Measurements from ENCODE around the gene CANT1. TPM values are rescaled to one million over a fixed set of nuclear protein-coding genes. Genes with fewer than 3 reads are reported as not detected.

Gene CANT1
- total RNA-seq, 2 experiments from 2014 or later = 74.4 to 78.5 TPM

GRCh38 chr17:79041723-79042420 is 32.3 kb upstream of the CANT1 start:
- no peak overlapping the region for H3K4me3 Mint-ChIP-seq
- H3K4me1 Mint-ChIP-seq (ENCODE audit: low read depth) = no peaks in the 10 kb centered on the region
- no peaks in the 10 kb centered on the region for H3K27me3 Mint-ChIP-seq (ENCODE audit: low read depth)
- ChIA-PET POLR2A (no interaction called here), CTCF (interaction anchor here (0.9 to 2.0 kb wide), 14 partner anchors 9 to 350 kb away, joined by 3 to 14 read pairs (median 5); partner anchors contain the start of genes ENGASE and LGALS3BP)
- ATAC-seq (no peak), DNase-seq (no peak)
- H3K9me3 Mint-ChIP-seq (ENCODE audit: insufficient read depth) = no peaks in the 10 kb centered on the region
- H3K36me3 Mint-ChIP-seq (ENCODE audit: low read depth) = no peaks in the 10 kb centered on the region
- no peak overlapping the region for H3K27ac Mint-ChIP-seq

GRCh38 chr17:79041041-79041570 is 31.5 kb upstream of the CANT1 start:
- Mint-ChIP-seq H3K27me3 (ENCODE audit: low read depth) (no peaks in the 10 kb centered on the region), H3K36me3 (ENCODE audit: low read depth) (no peaks in the 10 kb centered on the region), H3K4me1 (ENCODE audit: low read depth) (no peaks in the 10 kb centered on the region), H3K9me3 (ENCODE audit: insufficient read depth) (no peaks in the 10 kb centered on the region), H3K27ac (no peak overlapping the region), H3K4me3 (no peak overlapping the region)
- ChIA-PET CTCF (interaction anchor here (1.1 to 2.0 kb wide), 7 partner anchors 8 to 61 kb away, joined by 3 to 14 read pairs (median 5); partner anchors contain the start of gene LGALS3BP), POLR2A (no interaction called here)
- no peak for ATAC-seq
- no peak for DNase-seq

- Mint-ChIP-seq H3K27me3 (ENCODE audit: low read depth) (no peaks in the 10 kb centered on the region), H3K27ac (no peak overlapping the region)
- no peak for DNase-seq
Measured at GRCh38 chr17:79039886-79040285, 30.3 kb upstream of the CANT1 start.

GRCh38 chr17:79039171-79039570 is 29.6 kb upstream of the CANT1 start:
- Mint-ChIP-seq H3K27ac (no peak overlapping the region), H3K27me3 (ENCODE audit: low read depth) (no peaks in the 10 kb centered on the region), H3K4me1 (ENCODE audit: low read depth) (no peaks in the 10 kb centered on the region), H3K36me3 (ENCODE audit: low read depth) (no peaks in the 10 kb centered on the region), H3K9me3 (ENCODE audit: insufficient read depth) (no peaks in the 10 kb centered on the region), H3K4me3 (no peak overlapping the region)
- ATAC-seq = no peak
- CTCF ChIA-PET = interaction anchor here (0.7 to 1.1 kb wide), 2 partner anchors 17 to 53 kb away, joined by 3 read pairs; no protein-coding TSS in a partner anchor
- POLR2A ChIA-PET = no interaction called here
- no peak for DNase-seq

More at GRCh38 chr17:79039886-79040285, 30.3 kb upstream of the CANT1 start:
- CTCF ChIA-PET = interaction anchor here (1.1 kb wide), 1 partner anchor 54 kb away, joined by 3 read pairs; no protein-coding TSS in a partner anchor
- ATAC-seq = no peak
- H3K36me3 Mint-ChIP-seq (ENCODE audit: low read depth) = no peaks in the 10 kb centered on the region
- H3K4me1 Mint-ChIP-seq (ENCODE audit: low read depth) = no peaks in the 10 kb centered on the region
- POLR2A ChIA-PET = no interaction called here
- H3K4me3 Mint-ChIP-seq = no peak overlapping the region
- H3K9me3 Mint-ChIP-seq (ENCODE audit: insufficient read depth) = no peaks in the 10 kb centered on the region

- POLR2A ChIA-PET = no interaction called here
Measured at GRCh38 chr17:79038545-79039135, 29.1 kb upstream of the CANT1 start.

GRCh38 chr17:79036596-79036995 is 27.0 kb upstream of the CANT1 start:
- CTCF ChIA-PET = interaction anchor here (0.7 to 1.5 kb wide), 4 partner anchors 9 to 43 kb away, joined by 3 to 6 read pairs (median 4); no protein-coding TSS in a partner anchor
- ATAC-seq = no peak
- Mint-ChIP-seq H3K4me1 (ENCODE audit: low read depth) (no peaks in the 10 kb centered on the region), H3K27ac (no peak overlapping the region), H3K27me3 (ENCODE audit: low read depth) (no peaks in the 10 kb centered on the region), H3K4me3 (no peak overlapping the region), H3K9me3 (ENCODE audit: insufficient read depth) (no peaks in the 10 kb centered on the region), H3K36me3 (ENCODE audit: low read depth) (no peaks in the 10 kb centered on the region)
- no peak for DNase-seq
- POLR2A ChIA-PET = no interaction called here

More at GRCh38 chr17:79038545-79039135, 29.1 kb upstream of the CANT1 start:
- DNase-seq (no peak), ATAC-seq (no peak)
- H3K27ac Mint-ChIP-seq = no peak overlapping the region
- H3K27me3 Mint-ChIP-seq (ENCODE audit: low read depth) = no peaks in the 10 kb centered on the region
- no peaks in the 10 kb centered on the region for H3K36me3 Mint-ChIP-seq (ENCODE audit: low read depth)
- H3K9me3 Mint-ChIP-seq (ENCODE audit: insufficient read depth) = no peaks in the 10 kb centered on the region
- CTCF ChIA-PET = interaction anchor here (0.7 kb wide), 1 partner anchor 16 kb away, joined by 3 read pairs; no protein-coding TSS in a partner anchor
- no peak overlapping the region for H3K4me3 Mint-ChIP-seq
- H3K4me1 Mint-ChIP-seq (ENCODE audit: low read depth) = no peaks in the 10 kb centered on the region

- ChIA-PET POLR2A (no interaction called here), CTCF (interaction anchor here (0.7 to 1.5 kb wide), 2 partner anchors 24 to 42 kb away, joined by 3 to 6 read pairs; no protein-coding TSS in a partner anchor)
- no peaks in the 10 kb centered on the region for H3K4me1 Mint-ChIP-seq (ENCODE audit: low read depth)
- H3K27me3 Mint-ChIP-seq (ENCODE audit: low read depth) = no peaks in the 10 kb centered on the region
- DNase-seq (no peak), ATAC-seq (no peak)
- no peaks in the 10 kb centered on the region for H3K9me3 Mint-ChIP-seq (ENCODE audit: insufficient read depth)
- no peaks in the 10 kb centered on the region for H3K36me3 Mint-ChIP-seq (ENCODE audit: low read depth)
- no peak overlapping the region for H3K4me3 Mint-ChIP-seq
- no peak overlapping the region for H3K27ac Mint-ChIP-seq
Measured at GRCh38 chr17:79036181-79036580, 26.6 kb upstream of the CANT1 start.

GRCh38 chr17:79035686-79036085 is 26.1 kb upstream of the CANT1 start:
- H3K4me1 Mint-ChIP-seq (ENCODE audit: low read depth) = no peaks in the 10 kb centered on the region
- H3K27ac Mint-ChIP-seq = no peak overlapping the region
- no peaks in the 10 kb centered on the region for H3K36me3 Mint-ChIP-seq (ENCODE audit: low read depth)
- no peaks in the 10 kb centered on the region for H3K9me3 Mint-ChIP-seq (ENCODE audit: insufficient read depth)
- DNase-seq (no peak), ATAC-seq (no peak)
- CTCF ChIA-PET = interaction anchor here (0.7 to 1.5 kb wide), 2 partner anchors 24 to 42 kb away, joined by 3 to 6 read pairs; no protein-coding TSS in a partner anchor
- no peak overlapping the region for H3K4me3 Mint-ChIP-seq
- POLR2A ChIA-PET = no interaction called here
- no peaks in the 10 kb centered on the region for H3K27me3 Mint-ChIP-seq (ENCODE audit: low read depth)

GRCh38 chr17:79034931-79035485 is 25.4 kb upstream of the CANT1 start:
- H3K27ac Mint-ChIP-seq = no peak overlapping the region
- CTCF ChIA-PET = interaction anchor here (0.6 kb wide), 1 partner anchor 8 kb away, joined by 3 read pairs; no protein-coding TSS in a partner anchor

GRCh38 chr17:79033741-79034501 is 24.4 kb upstream of the CANT1 start:
- no peaks in the 10 kb centered on the region for H3K36me3 Mint-ChIP-seq (ENCODE audit: low read depth)
- CTCF ChIA-PET = interaction anchor here (1.7 to 2.7 kb wide), 2 partner anchors 8 to 12 kb away, joined by 5 to 14 read pairs; no protein-coding TSS in a partner anchor
- H3K4me1 Mint-ChIP-seq (ENCODE audit: low read depth) = no peaks in the 10 kb centered on the region
- no peak for ATAC-seq
- POLR2A ChIA-PET = no interaction called here
- no peaks in the 10 kb centered on the region for H3K9me3 Mint-ChIP-seq (ENCODE audit: insufficient read depth)
- no peak for DNase-seq
- peaks cover 2% of the 10 kb centered on the region for H3K27me3 Mint-ChIP-seq (ENCODE audit: low read depth)
- H3K4me3 Mint-ChIP-seq = no peak overlapping the region
- no peak overlapping the region for H3K27ac Mint-ChIP-seq

More at GRCh38 chr17:79034931-79035485, 25.4 kb upstream of the CANT1 start:
- Mint-ChIP-seq H3K4me1 (ENCODE audit: low read depth) (no peaks in the 10 kb centered on the region), H3K9me3 (ENCODE audit: insufficient read depth) (no peaks in the 10 kb centered on the region), H3K4me3 (no peak overlapping the region), H3K27me3 (ENCODE audit: low read depth) (peaks cover 2% of the 10 kb centered on the region), H3K36me3 (ENCODE audit: low read depth) (no peaks in the 10 kb centered on the region)
- DNase-seq (no peak), ATAC-seq (no peak)
- POLR2A ChIA-PET = no interaction called here

- no peak overlapping the region for H3K27ac Mint-ChIP-seq
- DNase-seq = no peak
- peaks cover 2% of the 10 kb centered on the region for H3K27me3 Mint-ChIP-seq (ENCODE audit: low read depth)
- H3K4me1 Mint-ChIP-seq (ENCODE audit: low read depth) = no peaks in the 10 kb centered on the region
- CTCF ChIA-PET = interaction anchor here (1.0 to 2.7 kb wide), 3 partner anchors 9 to 13 kb away, joined by 3 to 14 read pairs (median 5); no protein-coding TSS in a partner anchor
- POLR2A ChIA-PET = no interaction called here
- ATAC-seq = no peak
- no peaks in the 10 kb centered on the region for H3K9me3 Mint-ChIP-seq (ENCODE audit: insufficient read depth)
- H3K36me3 Mint-ChIP-seq (ENCODE audit: low read depth) = no peaks in the 10 kb centered on the region
- no peak overlapping the region for H3K4me3 Mint-ChIP-seq
Measured at GRCh38 chr17:79033046-79033616, 23.6 kb upstream of the CANT1 start.
